Adrenal gland (tissue), 12 donors: Measurements from ENCODE around the gene RPS25. TPM values are rescaled to one million over a fixed set of nuclear protein-coding genes. Genes with fewer than 3 reads are reported as not detected.

ENCODE experiments used
- DNase-seq, 7 donors: peaks; one replicate each; pipeline ENCODE4 v3.0.0-alpha.2; 2019 to 2020
- H3K27ac ChIP-seq, 5 donors: fragments of 200-600 bp; sonication (generic) in 4 of 5; 1 replicate in 3 of 5; 2 replicates in 2 of 5; pipeline versions ENCODE4 v1.5.1 to v1.8.0; 2016 to 2020; ENCODE audit warnings: mild to moderate bottlenecking in 1 of 5
- H3K27me3 ChIP-seq: fragments of 200-600 bp; 2 replicates; pipeline ENCODE4 v1.8.0; 2021
- H3K36me3 ChIP-seq, 2 donors: fragments of 200-600 bp; replicated peaks in 1 of 2; 1 replicate in 1 of 2; 2 replicates in 1 of 2; pipeline versions ENCODE4 v1.5.1 to v1.8.0; 2018 to 2022
- H3K4me1 ChIP-seq, 2 donors: fragments of 200-600 bp; replicated peaks in 1 of 2; 1 replicate in 1 of 2; 2 replicates in 1 of 2; pipeline versions ENCODE4 v1.5.1 to v1.8.0; 2018 to 2021
- H3K4me3 ChIP-seq, 4 donors: fragments of 200-600 bp; sonication (generic) in 3 of 4; one replicate each; pipeline ENCODE4 v1.5.1; 2016 to 2018
- H3K9me3 ChIP-seq, 3 donors: fragments of 200-600 bp; sonication (generic) in 1 of 3; replicated peaks in 1 of 3; 1 replicate in 2 of 3; 2 replicates in 1 of 3; pipeline versions ENCODE4 v1.5.1 to v1.8.0; 2016 to 2021
- POLR2A ChIP-seq, 2 donors: fragments of 450-650 bp; IDR thresholded peaks; one replicate each; pipeline ENCODE4 v1.6.1; 2017; ENCODE audit warnings: antibody characterized with exemption in 2 of 2, mild to moderate bottlenecking in 2 of 2, moderate library complexity in 1 of 2
- WGBS, 4 donors: extraction: QIAGEN DNeasy Blood & Tissue Kit in 2 of 4; methylation state at CpG; one replicate each; pipeline versions ENCODE4 v1.1.5 to v1.1.7; 2013 to 2017; 5-methylcytosine and 5-hydroxymethylcytosine counted together
- intact Hi-C, 2 donors: fragments of 100-400 bp; cut with DNase I; formaldehyde crosslinking; loops; one replicate each; pipeline versions ENCODE4 v1.14.1 to v1.15.0; 2022 to 2023
- polyA plus RNA-seq, 3 donors: library from polyadenylated mRNA; stranded (reverse); fragments of 200-250 nt in 2 of 3; fragments of 350-450 nt in 1 of 3; fragmentation: Illumina TruSeq in 1 of 3; extraction: RNeasy Lipid Tissue Mini Kit (QIAGEN cat#74804) in 1 of 3; gene quantifications; one replicate each; pipeline ENCODE4 v1.2.3, GENCODE V29; 2013 to 2014
- total RNA-seq, 9 donors: library from RNA; depleted of rRNA in 4 of 9; stranded (reverse); fragments of >200 nt in 4 of 9; fragments of 120-200 nt in 1 of 9; fragmentation: NEBNext Ultra II Directional in 1 of 9; extraction: Animal tissue kit (Norgen Biotek cat#: 25700) in 1 of 9; gene quantifications; one replicate each; pipeline versions ENCODE4 v1.1.0 to v1.2.4, GENCODE V29; 2013 to 2023
- TF ChIP-seq, protein P1 (sequence below), 6 experiments: fragments of 450-650 bp in 4 of 6; fragments of 200-600 bp in 2 of 6; sonication (generic) in 1 of 6; IDR thresholded peaks; 1 replicate in 5 of 6; 2 replicates in 1 of 6; pipeline versions ENCODE4 v1.5.1 to v1.8.0; 2016 to 2021; ENCODE audit warnings: antibody characterized with exemption in 6 of 6, mild to moderate bottlenecking in 2 of 6, moderate library complexity in 1 of 6
- donor health status: healthy with polysubstance abuse.
- donor health status: Bipolar disorder and iron deficiency.
- donor health status: DM: yes; HTN: yes; CAD: no.
- donor health status: DM: no; HTN: no; CAD: no.
- donor health status: DM: no; HTN: no; CAD: no.
- donor health status: DM: yes; HTN: yes; CAD: no.

Gene RPS25
- total and polyA plus RNA-seq, 12 donors: 935 to 1,825 (median 1,091) TPM

DNA sequence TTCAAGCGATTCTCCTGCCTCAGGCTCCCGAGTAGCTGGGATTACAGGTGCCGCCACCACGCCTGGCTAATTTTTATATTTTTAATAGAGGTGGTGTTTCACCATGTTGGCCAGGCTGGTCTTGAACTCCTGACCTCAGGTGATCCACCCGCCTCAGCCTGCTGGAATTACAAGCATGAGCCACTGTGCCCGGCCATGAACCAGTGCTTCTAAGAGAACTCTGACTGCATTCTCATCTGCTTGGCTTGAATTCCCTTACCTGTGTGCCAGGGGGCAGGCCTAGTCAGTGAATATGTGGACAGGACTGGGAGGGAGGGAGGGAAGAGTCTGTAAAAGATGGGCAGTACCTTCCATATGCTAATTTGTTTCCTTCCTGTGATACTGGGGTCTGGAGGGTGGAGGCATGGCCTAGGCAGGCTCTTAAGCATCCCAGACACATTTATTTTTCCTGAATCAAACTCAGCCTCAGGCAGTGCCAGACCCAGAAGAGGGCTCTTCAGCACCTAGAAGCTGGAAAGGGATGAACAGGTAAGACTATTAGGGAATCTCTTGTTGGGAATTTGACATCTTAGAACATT lies 6.6 kb downstream of the RPS25 start:
- TF ChIP-seq, protein P1, sequence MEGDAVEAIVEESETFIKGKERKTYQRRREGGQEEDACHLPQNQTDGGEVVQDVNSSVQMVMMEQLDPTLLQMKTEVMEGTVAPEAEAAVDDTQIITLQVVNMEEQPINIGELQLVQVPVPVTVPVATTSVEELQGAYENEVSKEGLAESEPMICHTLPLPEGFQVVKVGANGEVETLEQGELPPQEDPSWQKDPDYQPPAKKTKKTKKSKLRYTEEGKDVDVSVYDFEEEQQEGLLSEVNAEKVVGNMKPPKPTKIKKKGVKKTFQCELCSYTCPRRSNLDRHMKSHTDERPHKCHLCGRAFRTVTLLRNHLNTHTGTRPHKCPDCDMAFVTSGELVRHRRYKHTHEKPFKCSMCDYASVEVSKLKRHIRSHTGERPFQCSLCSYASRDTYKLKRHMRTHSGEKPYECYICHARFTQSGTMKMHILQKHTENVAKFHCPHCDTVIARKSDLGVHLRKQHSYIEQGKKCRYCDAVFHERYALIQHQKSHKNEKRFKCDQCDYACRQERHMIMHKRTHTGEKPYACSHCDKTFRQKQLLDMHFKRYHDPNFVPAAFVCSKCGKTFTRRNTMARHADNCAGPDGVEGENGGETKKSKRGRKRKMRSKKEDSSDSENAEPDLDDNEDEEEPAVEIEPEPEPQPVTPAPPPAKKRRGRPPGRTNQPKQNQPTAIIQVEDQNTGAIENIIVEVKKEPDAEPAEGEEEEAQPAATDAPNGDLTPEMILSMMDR (IDR thresholded peaks at IDR 0.05): no peak
- no peak for TF ChIP-seq POLR2A (IDR thresholded peaks at IDR 0.05)
- no peak for DNase-seq
- H3K4me1 ChIP-seq: peaks cover 4 to 11% of the 10 kb centered on the region in 2 donors
- intact Hi-C loops: no loop called here
- H3K36me3 ChIP-seq: peaks cover 0 to 77% of the 10 kb centered on the region in 2 donors
- WGBS, 4 donors: 81 to 86% (median 85%) methylated on average over 5 to 6 of the region's 6 CpGs
- H3K27me3 ChIP-seq: no peaks in the 10 kb centered on the region
- H3K27ac ChIP-seq: no peak overlapping the region
- H3K9me3 ChIP-seq: no peaks in the 10 kb centered on the region
- H3K4me3 ChIP-seq: no peak overlapping the region

DNA sequence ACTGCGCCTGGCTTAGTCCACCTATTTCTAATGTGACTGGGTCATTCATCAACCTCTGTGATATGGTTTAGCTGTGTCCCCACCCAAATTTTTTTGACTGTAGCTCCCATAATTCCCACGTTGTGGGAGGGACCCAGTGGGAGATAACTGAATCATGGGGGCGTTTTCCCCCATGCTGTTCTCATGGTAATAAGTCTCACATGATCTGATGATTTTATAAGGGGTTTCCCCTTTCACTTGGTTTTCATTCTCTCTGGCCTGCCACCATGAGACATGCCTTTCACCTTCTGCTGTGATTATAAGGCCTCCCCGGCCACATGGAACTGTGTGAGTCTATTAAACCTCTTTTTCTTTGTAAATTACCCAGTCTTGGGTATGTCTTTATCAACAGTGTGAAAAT lies 11.5 kb downstream of the RPS25 start:
- WGBS, 4 donors: 90 to 94% (median 92%) methylated on average over 4 of the region's 4 CpGs
- DNase-seq: no peak

DNA sequence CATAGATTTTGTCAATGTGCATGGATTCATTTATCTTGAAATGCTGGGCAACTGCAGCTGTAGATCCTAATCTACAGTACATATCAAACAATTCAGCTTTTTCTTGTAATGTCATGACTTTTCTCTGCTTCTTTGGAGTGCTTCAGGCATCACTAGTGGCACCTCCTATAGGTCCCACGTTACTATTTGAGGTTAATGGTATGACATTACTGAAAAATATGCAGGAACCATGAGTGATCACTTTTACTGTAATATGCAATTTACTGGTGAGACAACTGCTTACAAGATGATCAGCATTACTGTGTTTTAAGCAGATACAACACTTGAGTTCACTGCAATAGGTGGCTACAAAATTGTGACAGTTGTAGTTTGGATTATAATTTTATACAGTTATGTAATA lies 17.2 kb downstream of the RPS25 start:
- Histone ChIP-seq H3K9me3 (no peaks in the 10 kb centered on the region), H3K4me1 (peaks cover 11 to 24% of the 10 kb centered on the region in 2 donors), H3K27ac (no peak overlapping the region), H3K4me3 (no peak overlapping the region), H3K36me3 (peaks cover 0 to 48% of the 10 kb centered on the region in 2 donors), H3K27me3 (no peaks in the 10 kb centered on the region)
- no peak for DNase-seq
- TF ChIP-seq POLR2A (IDR thresholded peaks at IDR 0.05): no peak
- TF ChIP-seq, protein P1 (IDR thresholded peaks at IDR 0.05): no peak
- 61 to 76% (median 68%) methylated on average over 1 of the region's 1 CpG for WGBS, 4 donors
- intact Hi-C loops: no loop called here

More for the DNA sequence above, 11.5 kb downstream of the RPS25 start:
- Histone ChIP-seq H3K4me3 (no peak overlapping the region), H3K36me3 (peaks cover 0 to 68% of the 10 kb centered on the region in 2 donors), H3K27ac (no peak overlapping the region), H3K4me1 (no peaks in the 10 kb centered on the region), H3K9me3 (no peaks in the 10 kb centered on the region), H3K27me3 (no peaks in the 10 kb centered on the region)
- intact Hi-C loops: no loop called here
- TF ChIP-seq, protein P1 (IDR thresholded peaks at IDR 0.05): no peak
- no peak for TF ChIP-seq POLR2A (IDR thresholded peaks at IDR 0.05)

DNA sequence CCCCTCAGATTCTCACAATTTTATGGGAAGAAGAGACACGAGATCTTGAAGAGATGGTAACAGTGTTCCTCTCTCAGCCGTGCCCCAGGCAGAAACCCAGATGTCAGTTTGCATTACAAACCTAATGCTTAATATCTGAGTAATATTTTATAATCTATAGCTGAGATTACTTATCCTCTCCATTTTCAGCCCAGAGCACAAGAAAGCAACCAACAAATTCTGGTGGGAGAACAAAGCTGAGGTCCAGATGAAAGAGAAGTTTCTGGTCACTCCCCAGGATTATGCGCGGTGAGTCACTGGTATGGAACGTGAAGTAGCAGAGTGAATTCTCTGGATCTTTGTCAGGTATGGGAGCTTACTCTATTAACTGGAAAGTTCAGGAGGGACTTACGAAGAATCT lies 19.3 kb downstream of the RPS25 start:
- 31 to 42% (median 34%) methylated on average over 6 of the region's 6 CpGs for WGBS, 4 donors
- H3K36me3 ChIP-seq: peaks cover 0 to 35% of the 10 kb centered on the region in 2 donors
- peaks cover 11 to 24% of the 10 kb centered on the region in 2 donors for H3K4me1 ChIP-seq
- DNase-seq: peak in 6 of 7 donors; percentile 64 to 75 (median 66)
- TF ChIP-seq, protein P1 (IDR thresholded peaks at IDR 0.05): no peak
- peak in 1 of 2 donors; percentile 25 for TF ChIP-seq POLR2A (IDR thresholded peaks at IDR 0.05)
- peak overlapping the region in 4 of 5 donors; percentile 67 to 95 (median 78) for H3K27ac ChIP-seq
- peak overlapping the region in 2 of 4 donors; percentile 53 to 79 for H3K4me3 ChIP-seq
- H3K27me3 ChIP-seq: no peaks in the 10 kb centered on the region
- H3K9me3 ChIP-seq: no peaks in the 10 kb centered on the region
- intact Hi-C loops: no loop called here
